Cortex of kidney (tissue), 1 donor: ENCODE measurements around the gene NFYC.
"Not testable (repeated sequence)": the region's sequence is repeated elsewhere in the genome, so short reads cannot be mapped to it uniquely, and the experiment has no call there.

ENCODE experiments used
- DNase-seq: peaks from one replicate; lab custom pipeline; 2025; lab: John Stamatoyannopoulos, UW

The NFYC gene

DNA sequence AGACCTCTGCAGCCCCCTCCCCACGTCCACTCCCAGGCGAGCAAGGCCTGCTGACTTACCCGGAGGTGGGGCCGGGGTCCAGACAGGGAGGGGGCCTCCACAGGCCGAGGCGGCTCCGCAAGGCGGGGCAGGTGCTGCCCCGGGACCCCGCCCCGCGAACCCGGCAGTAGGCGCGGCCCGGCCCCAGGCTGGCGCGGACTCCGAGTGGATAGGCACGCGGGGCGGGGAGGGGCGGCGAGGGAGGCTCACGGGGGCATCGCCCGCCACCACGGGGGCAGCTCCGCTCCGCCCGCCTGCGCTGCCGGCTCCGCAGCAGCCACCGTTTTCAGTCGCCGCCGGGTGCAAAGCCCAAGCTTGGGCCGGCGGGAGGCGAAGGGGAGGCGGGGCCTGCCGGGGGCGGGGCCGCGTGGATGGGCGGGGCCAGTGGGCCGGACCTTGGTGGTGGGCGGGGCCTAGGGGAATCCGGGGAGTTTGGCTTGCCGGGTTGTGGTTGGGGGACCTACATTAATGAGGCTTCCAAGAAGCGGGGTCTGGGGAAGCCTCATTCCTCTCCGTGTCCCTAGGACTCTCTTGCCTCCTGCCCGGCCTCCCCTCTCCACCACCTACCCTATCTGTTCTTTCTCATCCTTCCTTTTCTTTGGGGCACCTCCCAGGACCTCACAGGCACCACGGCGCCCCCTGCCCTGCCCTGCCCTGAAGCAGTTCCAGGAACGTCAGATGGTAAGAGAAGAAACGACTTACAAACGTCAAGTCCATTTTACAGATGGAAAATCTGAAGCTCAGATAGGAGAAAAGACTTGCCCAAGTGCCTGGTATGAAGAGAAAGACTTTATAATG, 26.0 kb upstream of the NFYC start, which contains the start of gene RIMS3:
Gene RIMS3, minus strand, starts transcription at position 348 of the 837 bp plus-strand sequence. CDS start 23,757 bp downstream, outside the sequence.
- no peak for DNase-seq

DNA sequence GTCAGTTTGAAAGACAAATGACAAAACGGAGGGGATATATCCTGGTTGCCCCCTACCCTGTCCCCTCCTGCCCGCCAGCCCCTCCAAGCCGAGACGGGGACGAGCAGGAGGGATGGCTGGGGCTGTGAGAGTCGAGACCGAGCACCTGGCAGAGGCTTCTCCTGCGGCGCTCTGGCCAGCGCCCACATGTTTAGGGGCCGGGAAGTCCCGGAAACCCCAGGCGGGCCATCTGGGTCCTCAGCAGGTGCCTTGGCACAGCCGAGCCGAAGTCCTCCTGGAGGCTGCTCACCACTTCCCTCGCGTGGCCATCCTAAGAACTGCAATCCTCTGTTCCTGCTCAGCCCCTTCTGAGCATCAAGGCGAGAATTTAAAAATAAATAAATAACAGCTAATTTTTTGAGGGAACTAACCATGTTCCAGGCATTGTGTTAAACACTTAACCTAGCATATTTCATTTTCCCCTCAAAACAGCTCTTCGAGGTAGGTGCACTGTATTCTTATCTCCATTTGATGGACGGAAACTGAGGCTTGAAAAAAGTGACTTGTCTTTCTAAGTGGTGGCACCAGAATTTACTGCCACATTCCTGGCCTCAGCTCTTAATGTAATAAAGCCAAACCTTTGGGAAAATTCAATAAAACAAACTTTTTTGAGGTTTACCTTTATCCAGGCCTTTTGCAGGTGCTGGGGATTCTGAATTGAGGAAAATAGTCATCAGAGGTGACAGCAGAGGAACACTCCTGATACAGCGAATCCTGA, 22.6 kb upstream of the NFYC start:
- DNase-seq = no peak

DNA sequence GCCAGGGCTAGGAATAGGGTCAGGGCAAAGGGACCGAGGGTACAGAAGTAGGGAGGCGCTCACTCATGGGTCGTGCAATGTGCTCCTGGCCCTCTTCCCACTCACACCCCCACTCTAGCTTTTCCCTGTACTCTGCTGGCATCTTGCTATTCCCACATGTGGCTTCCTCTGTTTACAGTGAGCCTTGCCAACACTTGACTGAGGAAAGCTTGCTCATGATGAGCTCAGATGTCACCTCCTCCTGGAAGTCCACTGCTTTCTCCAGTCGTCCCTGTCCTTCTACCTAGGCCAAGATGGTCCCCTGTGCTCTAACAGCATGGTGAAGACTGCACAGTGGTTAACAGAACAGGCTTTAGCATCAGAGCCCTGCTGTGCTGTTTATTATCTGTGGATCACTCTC, 18.1 kb upstream of the NFYC start:
- DNase-seq = no peak

DNA sequence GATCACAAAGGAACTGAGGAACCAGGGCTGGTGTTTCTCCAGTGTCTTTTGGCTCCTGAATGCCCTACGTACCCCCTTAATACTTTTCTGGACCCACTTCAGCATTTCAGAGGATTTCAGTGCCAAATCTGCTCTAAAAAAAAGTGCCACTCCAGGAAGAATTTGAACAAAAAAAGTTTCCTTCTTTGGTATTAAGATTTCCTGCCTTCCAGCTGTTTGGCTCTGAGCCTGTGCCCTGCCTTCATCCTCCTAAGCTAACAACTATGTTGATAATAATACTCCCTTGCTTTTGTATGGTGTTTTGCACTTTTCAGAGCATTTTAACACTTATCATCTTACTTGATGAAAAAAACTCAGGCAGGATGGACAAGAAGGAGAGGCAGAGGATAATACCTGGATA, 15.0 kb upstream of the NFYC start:
- no peak for DNase-seq

DNA sequence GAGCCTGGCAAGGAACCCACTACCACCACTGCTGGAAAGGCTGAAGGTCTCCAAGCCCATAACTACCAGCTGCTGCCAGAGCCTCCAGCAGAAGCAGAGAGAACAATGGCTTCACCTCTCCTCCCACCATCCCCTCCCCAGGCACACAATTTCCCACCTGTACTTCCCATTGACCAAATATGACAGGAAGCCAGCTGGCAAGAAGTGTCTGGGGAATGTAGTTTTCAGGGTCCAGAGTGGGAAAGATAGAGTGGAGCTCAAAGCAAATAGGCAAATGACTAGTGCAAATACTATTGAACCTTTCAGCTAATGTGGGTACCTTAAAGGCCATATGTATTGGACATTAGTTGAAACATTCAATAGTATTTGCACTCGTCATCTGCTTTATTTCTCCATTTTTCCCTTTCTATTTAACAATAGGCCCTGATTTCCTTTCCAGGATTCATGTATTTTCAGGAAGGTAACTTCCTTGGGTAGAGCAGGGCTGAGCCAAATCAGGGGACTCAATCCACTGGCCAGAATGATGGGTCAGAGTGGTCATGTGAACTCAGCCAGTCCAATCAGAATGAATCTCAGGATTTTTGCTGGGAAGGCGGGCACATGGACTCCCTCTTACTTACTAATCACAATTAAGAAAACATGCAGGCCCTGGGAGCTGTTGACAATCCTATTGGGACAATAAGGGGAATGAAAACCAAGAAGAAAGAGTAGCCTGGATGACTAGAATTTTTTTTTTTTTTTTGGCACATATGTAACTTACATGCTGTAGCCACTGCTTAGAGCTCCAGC, 12.1 kb upstream of the NFYC start:
- no peak for DNase-seq

DNA sequence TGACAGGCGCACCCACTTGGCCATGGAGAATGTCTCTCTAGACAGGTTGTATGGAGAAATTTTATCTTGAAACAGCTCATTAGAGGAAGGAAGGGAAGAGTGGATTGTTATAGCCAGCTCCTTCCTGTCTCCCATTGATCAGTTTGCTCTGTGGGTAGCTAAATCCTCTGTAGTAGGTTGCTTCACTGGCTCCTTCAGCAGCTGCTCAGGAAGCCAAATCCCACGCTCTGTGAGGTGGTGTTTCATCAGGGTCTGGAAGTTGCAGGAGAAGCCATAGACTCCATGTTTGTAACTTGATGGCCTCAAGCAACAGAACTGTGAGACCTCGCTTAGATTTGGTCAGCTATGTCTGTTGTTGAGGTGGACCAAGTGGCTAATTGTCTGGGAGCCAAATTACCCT, 6.8 kb upstream of the NFYC start:
- DNase-seq = no peak

DNA sequence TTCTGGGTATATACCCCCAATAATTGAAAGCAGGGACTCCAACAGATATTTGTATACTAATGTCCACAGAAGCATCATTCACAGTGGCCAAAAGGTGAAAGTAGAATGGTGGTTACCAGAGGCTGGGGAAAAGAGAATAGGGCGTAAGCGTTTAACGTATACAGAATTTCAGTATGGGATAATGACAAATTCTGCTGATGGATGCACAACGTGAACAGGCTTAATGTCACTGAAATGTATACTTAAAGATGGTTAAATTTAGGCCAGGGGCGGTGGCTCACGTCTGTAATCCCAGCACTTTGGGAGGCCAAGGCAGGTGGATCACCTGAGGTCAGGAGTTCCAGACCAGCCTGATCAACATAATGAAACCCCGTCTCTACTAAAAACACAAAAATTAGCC, 4.4 kb upstream of the NFYC start:
- DNase-seq = no peak

DNA sequence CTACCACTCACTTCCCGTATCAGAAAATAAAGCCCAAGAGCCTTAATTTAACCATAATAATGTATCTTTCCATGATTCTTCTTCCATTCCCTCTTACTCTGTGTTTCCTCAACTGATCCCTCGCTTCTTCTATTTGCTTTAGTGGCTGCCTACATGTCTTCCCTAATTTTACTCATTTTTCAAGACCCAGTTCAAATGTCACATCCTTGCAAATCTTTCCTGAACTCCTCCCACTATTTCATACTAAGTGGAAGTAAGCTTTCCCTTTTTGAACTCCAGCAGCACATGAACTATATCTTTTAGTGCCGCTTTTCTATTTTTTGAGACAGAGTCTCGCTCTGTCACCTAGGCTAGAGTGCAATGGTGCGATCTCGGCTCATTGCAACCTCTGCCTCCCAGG, 3.8 kb upstream of the NFYC start:
- no peak for DNase-seq

DNA sequence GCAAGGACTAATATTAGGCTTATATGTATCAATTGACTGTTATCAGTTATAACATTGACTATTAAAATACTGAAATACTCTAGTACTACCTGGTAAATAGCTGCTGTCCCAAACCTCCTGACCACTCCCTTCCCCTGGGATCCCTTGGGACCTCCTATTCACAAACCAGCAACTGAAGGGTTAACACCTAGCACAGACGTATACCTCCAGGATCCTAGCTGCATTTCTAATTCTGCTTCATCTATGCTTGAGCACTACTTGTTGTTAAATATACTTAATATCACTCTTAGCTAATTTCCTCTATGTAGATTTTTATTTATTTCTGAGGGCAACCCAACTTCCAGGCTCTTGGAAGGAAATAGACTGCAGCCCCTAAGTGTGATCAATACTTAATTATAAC, 1.8 kb upstream of the NFYC start:
- no peak for DNase-seq

DNA sequence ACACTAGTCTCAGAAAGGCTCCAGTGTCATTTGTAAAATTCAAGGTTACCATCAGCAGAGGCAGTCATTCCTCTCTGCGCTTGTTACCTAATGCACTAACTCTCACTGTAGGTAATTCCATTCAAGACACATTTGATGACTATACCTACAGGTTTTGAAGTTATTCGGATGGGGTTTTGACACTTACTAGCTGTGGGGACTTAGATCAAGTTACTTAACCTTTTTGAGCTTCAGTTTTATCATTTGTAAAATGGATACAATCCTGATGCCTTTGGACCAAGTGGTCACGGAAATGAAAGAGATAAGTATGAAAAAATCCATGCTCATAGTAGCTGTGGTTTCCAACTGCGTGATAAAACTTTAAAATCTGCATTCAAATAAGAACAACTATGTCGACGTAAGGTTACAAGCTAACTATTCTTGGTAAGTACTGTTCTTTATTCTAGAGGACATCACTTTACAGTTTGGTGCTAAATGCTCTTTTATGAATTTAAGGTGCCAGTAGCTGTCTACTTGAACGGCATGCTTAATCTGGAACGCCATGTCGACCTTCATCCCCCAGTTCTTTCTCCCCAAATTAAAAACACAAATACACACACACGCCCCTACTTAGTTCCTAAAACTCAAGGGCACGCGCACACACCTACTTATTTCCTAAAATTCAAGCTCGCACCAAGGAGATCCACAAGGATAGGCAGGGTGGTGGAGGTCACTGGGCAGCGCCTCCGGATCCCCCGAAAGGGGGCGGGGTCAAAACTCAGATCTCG, 550 bp upstream of the NFYC start:
- no peak for DNase-seq

DNA sequence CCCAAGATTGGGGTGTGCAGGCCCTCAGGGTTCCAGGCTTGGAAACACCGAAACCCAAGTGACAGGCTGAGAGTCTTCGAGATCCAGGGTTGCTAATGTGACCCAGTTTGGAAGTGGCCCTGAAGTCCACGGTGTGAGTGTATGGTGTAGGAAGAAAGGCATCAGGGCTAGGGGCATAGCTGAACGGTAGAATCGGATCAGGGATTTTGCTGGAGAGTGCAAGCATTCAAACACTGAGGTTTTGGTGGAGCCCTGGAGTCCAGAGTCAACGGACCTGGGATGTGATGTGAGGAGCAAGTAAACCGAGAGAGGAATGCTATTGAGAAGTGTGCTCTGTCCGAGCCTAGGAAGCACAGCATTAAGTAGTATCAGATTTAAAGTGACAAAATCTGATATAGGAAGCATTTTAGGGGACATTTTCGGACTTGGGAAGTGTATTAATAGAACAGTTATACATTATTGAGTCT, 958 bp downstream of the NFYC start:
- DNase-seq = no peak

DNA sequence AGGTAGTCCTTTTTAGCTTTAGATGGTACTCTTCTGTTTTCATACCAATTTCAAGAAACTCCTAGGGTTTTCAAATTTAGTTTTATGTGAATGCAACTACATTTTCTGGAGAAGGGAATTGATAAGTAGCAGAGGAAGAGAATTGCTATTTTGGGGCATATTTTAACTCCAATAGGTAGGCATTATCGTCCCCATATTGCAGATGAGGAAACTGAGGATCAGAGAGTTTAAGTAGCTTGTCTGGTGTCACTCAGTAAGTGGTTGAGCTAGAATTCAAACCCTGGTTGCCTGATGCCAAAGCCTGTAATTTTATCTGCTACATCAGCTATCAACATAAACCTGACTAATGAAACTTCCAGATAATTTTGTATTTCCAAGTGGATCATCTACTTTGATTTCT, 1.9 kb downstream of the NFYC start:
- no peak for DNase-seq

DNA sequence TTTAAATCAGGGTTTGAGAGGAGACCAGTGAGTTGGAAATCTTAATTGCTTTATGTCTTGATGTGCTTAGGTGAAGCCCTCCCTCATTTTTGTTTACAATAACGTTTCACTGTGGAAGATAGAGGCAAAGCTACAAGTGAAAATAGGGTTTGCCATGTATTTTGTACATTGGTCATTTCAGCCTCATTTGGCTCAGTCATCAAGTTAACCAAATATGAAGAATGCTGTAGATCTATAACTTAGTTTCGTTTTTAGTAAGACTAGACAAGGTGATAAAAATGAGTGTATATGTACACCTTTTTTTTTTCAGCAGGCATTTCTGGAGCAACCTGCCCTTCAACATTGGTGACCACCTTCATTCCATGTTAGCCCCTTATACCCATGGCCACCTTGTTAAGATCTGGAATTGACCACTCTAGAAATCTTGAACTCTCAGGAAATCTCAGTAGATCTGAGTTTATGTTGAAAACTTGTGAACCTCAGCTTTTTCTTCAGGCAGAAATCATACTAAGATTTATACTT, 2.9 kb downstream of the NFYC start:
- DNase-seq = no peak

DNA sequence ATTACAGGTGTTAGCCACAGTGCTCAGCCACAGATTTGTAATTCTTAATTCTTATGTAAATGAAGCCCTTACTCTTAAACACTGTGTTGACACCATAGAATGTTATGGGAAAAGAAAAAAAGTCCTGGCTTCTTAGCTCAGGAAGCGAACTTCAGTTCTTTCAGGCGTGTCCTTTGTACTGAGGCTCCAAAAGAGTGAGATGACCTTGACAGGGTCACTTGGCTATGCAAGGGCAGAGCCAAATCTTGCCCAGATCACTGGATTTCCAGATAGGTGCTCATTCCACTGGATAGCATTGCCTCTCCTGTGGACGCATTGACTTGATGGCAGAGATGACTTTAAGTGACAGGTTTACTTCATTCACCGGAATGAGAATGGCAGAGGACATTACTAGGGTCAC, 4.8 kb downstream of the NFYC start:
- no peak for DNase-seq

DNA sequence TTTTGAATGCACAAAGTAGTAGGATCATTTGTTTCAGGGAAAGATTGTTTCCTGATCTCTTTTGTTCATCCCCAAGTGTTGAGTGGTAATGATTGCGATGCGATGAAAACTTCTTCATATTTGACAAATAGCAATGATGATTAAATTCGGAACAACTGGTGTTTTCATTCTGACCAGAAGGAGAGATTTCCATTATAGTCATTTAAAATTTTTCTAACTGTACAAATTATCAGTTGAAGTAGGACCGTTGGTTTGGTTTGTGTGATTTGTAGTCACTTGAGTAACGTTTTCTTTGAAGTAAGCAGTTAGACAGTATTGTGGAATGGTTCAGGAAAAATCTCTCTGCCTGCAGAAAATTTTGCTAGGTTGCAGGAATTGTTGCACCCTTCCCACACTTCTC, 5.9 kb downstream of the NFYC start:
- DNase-seq = no peak

DNA sequence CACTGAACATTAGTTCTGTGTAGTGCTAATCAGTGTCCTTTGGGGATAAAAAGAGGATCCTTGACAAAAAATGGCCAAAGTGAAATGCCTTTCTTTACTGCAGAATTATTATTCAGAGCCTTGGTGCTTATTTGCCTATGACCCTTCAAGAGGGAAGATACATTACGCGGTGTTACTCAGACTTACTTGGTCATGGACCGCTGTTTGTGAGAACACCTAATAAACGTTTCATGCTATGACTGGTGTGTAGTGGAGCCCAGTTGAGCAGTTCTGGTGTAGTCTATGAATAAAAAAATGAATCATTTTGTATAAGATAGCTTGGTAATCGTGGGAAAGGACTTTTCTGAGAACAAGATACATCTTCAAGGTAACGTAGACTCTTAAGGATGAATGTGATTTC, 8.3 kb downstream of the NFYC start:
- DNase-seq = no peak

DNA sequence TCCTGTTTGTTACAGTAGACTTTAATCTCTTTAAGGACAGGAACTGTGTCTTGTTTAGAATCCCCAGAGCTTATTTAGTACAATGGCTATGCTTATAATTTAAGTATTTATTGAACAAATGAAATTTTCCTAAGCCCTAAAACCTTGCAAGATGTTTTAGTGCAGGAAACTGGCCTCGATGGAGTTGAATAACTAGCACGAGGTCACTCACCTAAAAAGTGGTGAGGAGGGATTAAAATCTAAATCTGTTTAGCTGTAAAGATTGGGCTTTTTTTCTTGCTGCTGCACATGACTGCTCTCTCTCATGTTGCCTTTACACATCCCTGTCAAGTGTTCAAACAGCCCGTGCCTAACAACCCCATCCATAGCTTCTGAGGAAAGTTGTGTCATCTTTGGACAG, 10.2 kb downstream of the NFYC start:
- DNase-seq = no peak

DNA sequence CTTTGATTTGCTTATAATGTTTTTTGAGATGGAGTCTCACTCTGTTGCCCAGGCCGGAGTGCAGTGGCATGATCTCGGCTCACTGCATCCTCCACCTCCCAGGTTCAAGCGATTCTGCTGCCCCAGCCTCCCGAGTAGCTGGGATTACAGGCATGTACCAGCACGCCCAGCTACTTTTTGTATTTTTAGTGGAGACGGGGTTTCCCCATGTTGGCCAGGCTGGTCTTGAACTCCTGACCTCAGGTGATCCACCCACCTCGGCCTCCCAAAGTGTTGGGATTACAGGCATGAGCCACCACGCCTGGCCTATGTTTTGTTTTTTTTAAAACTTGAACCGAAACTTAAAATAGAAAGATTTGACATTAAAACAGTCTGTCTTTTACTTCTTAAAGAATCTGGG, 11.3 kb downstream of the NFYC start:
- DNase-seq = not testable (repeated sequence)

DNA sequence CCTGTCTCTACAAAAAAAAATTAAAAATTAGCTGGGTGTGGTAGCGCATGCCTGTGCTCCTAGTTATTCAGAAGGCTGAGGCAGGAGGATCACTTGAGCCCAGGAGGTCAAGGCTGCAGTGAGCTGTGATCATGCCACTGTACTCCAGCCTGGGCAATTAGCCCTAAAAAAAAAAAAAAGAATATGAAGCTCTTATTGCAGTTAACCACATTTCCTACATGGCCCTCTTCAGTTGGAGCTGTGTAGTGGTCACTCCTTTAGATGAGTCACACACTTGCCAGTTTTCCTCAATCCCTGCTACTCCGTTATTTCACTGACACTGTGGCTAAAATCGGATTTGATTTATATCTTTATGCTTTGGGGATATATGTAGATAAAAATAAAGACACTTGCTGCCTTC, 11.8 kb downstream of the NFYC start:
- no peak for DNase-seq

DNA sequence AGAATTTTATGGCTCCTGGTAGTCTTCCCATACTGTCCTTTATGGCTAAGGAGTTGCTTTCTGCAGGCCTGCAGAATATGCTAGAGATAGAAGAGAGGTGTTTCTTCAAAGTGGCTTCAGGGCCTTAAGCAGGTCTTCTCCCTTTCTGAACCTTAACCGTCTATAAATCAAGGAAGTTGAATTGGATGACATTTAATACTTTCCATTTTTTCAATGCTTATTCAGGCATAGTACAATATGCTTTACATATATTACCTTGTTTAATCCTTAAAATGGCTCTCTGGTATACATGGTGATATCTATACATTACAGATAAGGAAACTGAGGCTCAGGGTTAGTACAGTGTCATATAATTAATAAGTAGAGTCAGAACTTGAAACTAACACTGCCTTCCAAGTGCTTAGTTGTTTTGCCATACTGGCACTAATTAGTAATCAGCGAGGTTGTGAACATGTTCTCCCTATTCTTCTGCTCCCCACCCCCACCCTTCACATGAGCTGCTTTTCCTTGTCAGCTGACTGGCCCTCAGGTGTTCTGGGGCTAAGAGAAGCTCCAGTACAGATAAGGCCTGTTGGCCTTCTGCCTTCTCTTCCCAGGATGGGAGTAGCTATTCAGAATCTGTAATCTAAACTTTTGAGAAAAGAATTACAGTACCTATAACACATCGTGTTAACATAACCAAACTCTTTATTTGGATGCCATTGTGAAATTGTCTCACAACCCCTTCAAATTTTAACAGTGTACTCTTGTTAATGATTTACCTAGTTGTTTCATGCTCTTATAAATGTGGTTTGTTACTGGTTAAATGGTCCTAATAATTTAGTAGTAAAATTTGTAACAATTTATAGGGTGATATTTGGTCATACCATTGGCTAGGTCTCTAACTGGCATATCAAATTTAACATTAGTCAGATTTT, 13.6 kb downstream of the NFYC start:
- DNase-seq = no peak
